ENCODE results near the gene SCRG1. TPM values are rescaled to one million over a fixed set of nuclear protein-coding genes. Genes with fewer than 3 reads are reported as not detected.
A peak's percentile ranks its signal among the peaks of the same experiment; 100 is the strongest.

Gene SCRG1
- total RNA-seq, 1 donor from 2014 or later = not detected

- no peaks in the 10 kb centered on the region for H3K4me1 Mint-ChIP-seq (ENCODE audit: unreplicated experiment)
- TF ChIP-seq CTCF (conservative IDR thresholded peaks at IDR 0.05) = no peak
- peaks cover 3% of the 10 kb centered on the region for H3K36me3 Mint-ChIP-seq
- no peak overlapping the region for H3K27ac Mint-ChIP-seq
- DNase-seq (ENCODE audit: extremely low spot score, unreplicated experiment) = no peak
- no peak overlapping the region for H3K4me3 Mint-ChIP-seq
- H3K27me3 Mint-ChIP-seq = no peaks in the 10 kb centered on the region
- no peaks in the 10 kb centered on the region for H3K9me3 Mint-ChIP-seq
Measured at GRCh38 chr4:173381610-173382009, 17.3 kb downstream of the SCRG1 start.

GRCh38 chr4:173380987-173381386, 17.9 kb downstream of the SCRG1 start:
- DNase-seq (ENCODE audit: extremely low spot score, unreplicated experiment) = no peak
- Mint-ChIP-seq H3K27me3 (no peaks in the 10 kb centered on the region), H3K4me1 (ENCODE audit: unreplicated experiment) (no peaks in the 10 kb centered on the region), H3K27ac (no peak overlapping the region), H3K9me3 (no peaks in the 10 kb centered on the region), H3K4me3 (no peak overlapping the region), H3K36me3 (peaks cover 6% of the 10 kb centered on the region)
- no peak for TF ChIP-seq CTCF (conservative IDR thresholded peaks at IDR 0.05)

GRCh38 chr4:173379929-173380328, 19.0 kb downstream of the SCRG1 start:
- Mint-ChIP-seq H3K36me3 (peaks cover 10% of the 10 kb centered on the region), H3K4me3 (no peak overlapping the region), H3K27ac (no peak overlapping the region), H3K9me3 (no peaks in the 10 kb centered on the region), H3K27me3 (no peaks in the 10 kb centered on the region), H3K4me1 (ENCODE audit: unreplicated experiment) (no peaks in the 10 kb centered on the region)
- TF ChIP-seq CTCF (conservative IDR thresholded peaks at IDR 0.05) = no peak
- DNase-seq (ENCODE audit: extremely low spot score, unreplicated experiment) = no peak

- no peaks in the 10 kb centered on the region for H3K9me3 Mint-ChIP-seq
- H3K4me1 Mint-ChIP-seq (ENCODE audit: unreplicated experiment) = peaks cover 9% of the 10 kb centered on the region
- H3K27ac Mint-ChIP-seq = no peak overlapping the region
- no peaks in the 10 kb centered on the region for H3K27me3 Mint-ChIP-seq
- no peak for TF ChIP-seq CTCF (conservative IDR thresholded peaks at IDR 0.05)
- H3K4me3 Mint-ChIP-seq = no peak overlapping the region
- DNase-seq (ENCODE audit: extremely low spot score, unreplicated experiment) = no peak
- H3K36me3 Mint-ChIP-seq = peaks cover 7% of the 10 kb centered on the region
Measured at GRCh38 chr4:173374588-173374987, 24.3 kb downstream of the SCRG1 start.

- peak overlapping the region; percentile 96 for H3K27ac Mint-ChIP-seq
- peaks cover 7% of the 10 kb centered on the region for H3K36me3 Mint-ChIP-seq
- H3K4me1 Mint-ChIP-seq (ENCODE audit: unreplicated experiment) = peaks cover 12% of the 10 kb centered on the region
- no peaks in the 10 kb centered on the region for H3K27me3 Mint-ChIP-seq
- peak overlapping the region; percentile 97 for H3K4me3 Mint-ChIP-seq
- no peak for TF ChIP-seq CTCF (conservative IDR thresholded peaks at IDR 0.05)
- no peaks in the 10 kb centered on the region for H3K9me3 Mint-ChIP-seq
- peak; percentile 77 for DNase-seq (ENCODE audit: extremely low spot score, unreplicated experiment)
Measured at GRCh38 chr4:173371292-173372192, 27.4 kb downstream of the SCRG1 start.
